DND-41 (cell line): ENCODE results near the gene CERS6.

Source experiments
- EZH2 ChIP-seq: IDR thresholded peaks from 3 replicates; pipeline ENCODE4 v1.6.1; 2012; ENCODE audit warnings: borderline replicate concordance, low read depth, mild to moderate bottlenecking, moderate library complexity, low read length, inconsistent platforms; ENCODE audit not compliant: severe bottlenecking
- TF ChIP-seq, protein P1 (sequence below): IDR thresholded peaks from 2 replicates; pipeline ENCODE4 v1.5.1; 2012; ENCODE audit warnings: borderline replicate concordance, low read length, moderate library complexity, mild to moderate bottlenecking; ENCODE audit not compliant: poor library complexity, severe bottlenecking; ENCODE audit errors: extremely low read depth

DNA sequence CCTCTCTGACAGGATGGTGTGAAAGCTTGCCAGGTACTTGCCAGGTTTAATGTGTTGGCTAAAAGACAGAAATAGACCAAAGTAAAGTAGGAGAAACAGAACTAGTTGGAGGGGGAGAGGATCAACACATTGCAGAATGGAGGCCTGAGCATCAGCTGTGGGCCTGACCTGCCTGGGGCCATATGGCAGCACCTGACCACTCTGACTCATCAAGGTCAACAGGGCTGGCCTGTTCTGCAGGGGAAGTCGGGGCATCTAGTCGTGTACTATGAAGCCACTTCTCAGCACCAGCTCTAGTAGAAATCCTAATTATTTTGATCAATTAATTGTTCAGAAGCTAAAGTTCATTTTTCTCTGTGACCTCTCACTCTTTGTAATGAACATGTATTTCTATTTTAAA is 310.5 kb downstream of the CERS6 start:
- TF ChIP-seq EZH2 = no peak
- TF ChIP-seq, protein P1, sequence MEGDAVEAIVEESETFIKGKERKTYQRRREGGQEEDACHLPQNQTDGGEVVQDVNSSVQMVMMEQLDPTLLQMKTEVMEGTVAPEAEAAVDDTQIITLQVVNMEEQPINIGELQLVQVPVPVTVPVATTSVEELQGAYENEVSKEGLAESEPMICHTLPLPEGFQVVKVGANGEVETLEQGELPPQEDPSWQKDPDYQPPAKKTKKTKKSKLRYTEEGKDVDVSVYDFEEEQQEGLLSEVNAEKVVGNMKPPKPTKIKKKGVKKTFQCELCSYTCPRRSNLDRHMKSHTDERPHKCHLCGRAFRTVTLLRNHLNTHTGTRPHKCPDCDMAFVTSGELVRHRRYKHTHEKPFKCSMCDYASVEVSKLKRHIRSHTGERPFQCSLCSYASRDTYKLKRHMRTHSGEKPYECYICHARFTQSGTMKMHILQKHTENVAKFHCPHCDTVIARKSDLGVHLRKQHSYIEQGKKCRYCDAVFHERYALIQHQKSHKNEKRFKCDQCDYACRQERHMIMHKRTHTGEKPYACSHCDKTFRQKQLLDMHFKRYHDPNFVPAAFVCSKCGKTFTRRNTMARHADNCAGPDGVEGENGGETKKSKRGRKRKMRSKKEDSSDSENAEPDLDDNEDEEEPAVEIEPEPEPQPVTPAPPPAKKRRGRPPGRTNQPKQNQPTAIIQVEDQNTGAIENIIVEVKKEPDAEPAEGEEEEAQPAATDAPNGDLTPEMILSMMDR = no peak
